Measurements from ENCODE around the gene AHSG.

Gene AHSG

DNA sequence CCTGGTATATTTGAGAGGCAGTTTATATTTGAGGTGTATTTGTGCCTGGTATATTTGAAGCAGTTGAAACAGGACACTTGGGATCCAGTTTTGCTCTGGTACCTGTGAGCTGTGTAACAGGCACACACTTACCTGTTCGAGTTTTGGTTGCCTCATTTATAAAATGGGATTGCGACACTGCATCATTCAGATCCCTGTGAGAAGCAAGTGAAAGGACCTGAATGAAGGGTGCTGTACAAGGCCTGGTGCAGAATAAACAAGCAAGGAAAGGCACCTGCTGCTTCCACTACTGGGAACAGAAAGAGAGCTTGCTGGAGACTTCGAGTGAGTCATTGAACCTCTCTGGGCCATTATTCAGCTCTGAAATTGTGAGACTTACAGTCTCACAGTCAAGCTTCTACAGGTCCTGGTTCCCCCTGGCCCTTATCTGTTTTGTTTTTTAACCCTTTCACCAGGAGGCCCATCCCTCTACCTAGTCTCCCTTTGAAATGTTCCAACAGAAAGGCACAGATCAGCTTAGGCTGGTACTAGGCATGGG lies 38.9 kb downstream of the AHSG start:
- no peak overlapping the region for H3K27ac ChIP-seq
- peaks cover 6% of the 10 kb centered on the region for H3K27me3 ChIP-seq (ENCODE audit: insufficient read depth, low read depth, severe bottlenecking)
- no peak for DNase-seq
- H3K36me3 ChIP-seq, result no peaks in the 10 kb centered on the region
- no peak overlapping the region for H3K4me3 ChIP-seq (ENCODE audit: low read depth, low read length)
- TF ChIP-seq, protein P1, sequence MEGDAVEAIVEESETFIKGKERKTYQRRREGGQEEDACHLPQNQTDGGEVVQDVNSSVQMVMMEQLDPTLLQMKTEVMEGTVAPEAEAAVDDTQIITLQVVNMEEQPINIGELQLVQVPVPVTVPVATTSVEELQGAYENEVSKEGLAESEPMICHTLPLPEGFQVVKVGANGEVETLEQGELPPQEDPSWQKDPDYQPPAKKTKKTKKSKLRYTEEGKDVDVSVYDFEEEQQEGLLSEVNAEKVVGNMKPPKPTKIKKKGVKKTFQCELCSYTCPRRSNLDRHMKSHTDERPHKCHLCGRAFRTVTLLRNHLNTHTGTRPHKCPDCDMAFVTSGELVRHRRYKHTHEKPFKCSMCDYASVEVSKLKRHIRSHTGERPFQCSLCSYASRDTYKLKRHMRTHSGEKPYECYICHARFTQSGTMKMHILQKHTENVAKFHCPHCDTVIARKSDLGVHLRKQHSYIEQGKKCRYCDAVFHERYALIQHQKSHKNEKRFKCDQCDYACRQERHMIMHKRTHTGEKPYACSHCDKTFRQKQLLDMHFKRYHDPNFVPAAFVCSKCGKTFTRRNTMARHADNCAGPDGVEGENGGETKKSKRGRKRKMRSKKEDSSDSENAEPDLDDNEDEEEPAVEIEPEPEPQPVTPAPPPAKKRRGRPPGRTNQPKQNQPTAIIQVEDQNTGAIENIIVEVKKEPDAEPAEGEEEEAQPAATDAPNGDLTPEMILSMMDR (IDR thresholded peaks at IDR 0.05; ENCODE audit: low read depth, low read length), result no peak
- H3K9me3 ChIP-seq (ENCODE audit: severe bottlenecking), result no peaks in the 10 kb centered on the region

DNA sequence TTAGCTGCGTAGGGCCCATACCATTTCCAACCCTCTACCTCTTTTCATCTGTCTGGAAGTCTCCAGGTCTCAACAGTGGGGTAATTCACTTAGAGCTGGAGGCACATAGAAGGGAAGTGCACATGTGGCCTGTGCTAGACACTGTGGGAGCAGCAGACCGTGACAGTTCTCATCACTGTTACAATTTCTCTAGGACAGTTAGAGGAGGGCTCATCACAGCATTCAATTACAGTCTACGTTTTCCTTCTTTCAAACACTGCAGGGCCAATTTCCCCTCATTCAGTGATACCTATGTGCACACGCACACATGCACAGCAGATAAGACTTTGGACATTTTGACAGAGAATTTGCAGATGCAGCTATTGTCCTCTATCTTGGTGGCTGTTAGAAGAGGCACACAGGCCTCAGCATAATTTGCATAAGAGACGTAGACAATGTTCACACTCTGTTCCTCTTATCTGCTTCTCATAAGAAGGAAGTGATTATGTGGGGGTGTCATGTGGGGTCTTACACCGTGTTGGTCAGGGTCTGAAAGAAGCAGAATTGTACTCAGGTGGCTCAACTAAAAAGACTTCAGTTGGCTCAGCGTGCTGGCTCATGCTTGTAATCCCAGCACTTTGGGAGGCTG lies 40.3 kb downstream of the AHSG start:
- no peaks in the 10 kb centered on the region for H3K36me3 ChIP-seq
- no peaks in the 10 kb centered on the region for H3K9me3 ChIP-seq (ENCODE audit: severe bottlenecking)
- TF ChIP-seq, protein P1 (IDR thresholded peaks at IDR 0.05; ENCODE audit: low read depth, low read length), result no peak
- H3K27ac ChIP-seq, result no peak overlapping the region
- H3K4me3 ChIP-seq (ENCODE audit: low read depth, low read length), result no peak overlapping the region
- peaks cover 6% of the 10 kb centered on the region for H3K27me3 ChIP-seq (ENCODE audit: insufficient read depth, low read depth, severe bottlenecking)
- DNase-seq, result no peak

DNA sequence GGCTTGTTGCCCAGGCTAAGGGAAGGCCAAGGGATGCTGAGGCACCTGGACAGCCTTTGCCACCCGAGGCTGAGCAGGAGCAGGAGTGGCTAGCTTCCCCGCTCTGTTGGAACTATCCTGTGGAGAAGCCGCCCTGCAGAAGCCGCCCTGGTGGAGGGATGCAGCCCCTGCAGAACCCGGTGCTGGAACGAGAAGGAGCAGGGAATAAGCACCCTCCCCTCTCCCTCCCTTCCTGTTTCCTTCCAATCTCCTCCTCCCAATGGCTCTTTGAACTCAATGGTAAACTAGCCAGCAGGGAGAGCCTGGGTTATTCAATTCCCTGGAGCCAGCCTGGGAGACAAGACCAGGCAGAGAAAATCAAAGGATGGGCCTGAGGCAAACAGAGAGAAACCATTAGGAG lies 41.1 kb downstream of the AHSG start:
- H3K4me3 ChIP-seq (ENCODE audit: low read depth, low read length), result no peak overlapping the region
- no peaks in the 10 kb centered on the region for H3K36me3 ChIP-seq
- H3K27me3 ChIP-seq (ENCODE audit: insufficient read depth, low read depth, severe bottlenecking), result peaks cover 6% of the 10 kb centered on the region
- no peak overlapping the region for H3K27ac ChIP-seq
- H3K9me3 ChIP-seq (ENCODE audit: severe bottlenecking), result no peaks in the 10 kb centered on the region
- TF ChIP-seq, protein P1 (IDR thresholded peaks at IDR 0.05; ENCODE audit: low read depth, low read length), result peak; percentile 60
- peak; percentile 50 for DNase-seq

DNA sequence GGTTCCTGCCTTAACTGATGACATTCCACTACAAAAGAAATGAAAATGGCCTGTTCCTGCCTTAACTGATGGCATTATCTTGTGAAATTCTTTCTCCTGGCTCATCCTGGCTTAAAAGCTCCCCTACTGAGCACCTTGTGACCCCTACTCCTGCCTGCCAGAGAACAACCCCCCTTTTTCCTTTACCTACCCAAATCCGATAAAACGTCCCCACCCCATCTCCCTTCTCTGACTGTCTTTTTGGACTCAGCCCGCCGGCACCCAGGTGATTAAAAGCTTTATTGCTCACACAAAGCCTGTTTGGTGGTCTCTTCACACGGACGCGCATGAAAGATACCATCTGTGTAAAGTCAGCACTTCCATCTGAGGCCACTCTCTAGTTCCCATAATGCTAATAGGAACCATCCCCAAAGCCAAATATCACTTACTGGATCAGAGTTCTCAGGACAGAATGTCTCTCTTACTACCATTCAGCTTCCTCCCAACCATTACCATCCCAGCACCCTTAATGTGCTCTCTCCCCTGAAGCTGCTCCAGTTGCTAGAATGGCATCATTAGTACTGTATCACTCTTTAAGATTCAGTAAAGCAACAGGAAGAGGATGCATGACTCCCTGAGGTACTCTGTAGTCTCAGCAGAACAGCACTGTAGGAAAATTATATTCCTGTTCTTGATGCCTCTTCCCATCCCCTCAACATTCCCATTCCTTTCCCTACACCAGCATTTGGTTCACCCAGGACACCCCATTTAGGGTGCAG lies 50.7 kb downstream of the AHSG start:
- H3K36me3 ChIP-seq, result no peaks in the 10 kb centered on the region
- TF ChIP-seq, protein P1 (IDR thresholded peaks at IDR 0.05; ENCODE audit: low read depth, low read length), result no peak
- no peak overlapping the region for H3K4me3 ChIP-seq (ENCODE audit: low read depth, low read length)
- peaks cover 7% of the 10 kb centered on the region for H3K27me3 ChIP-seq (ENCODE audit: insufficient read depth, low read depth, severe bottlenecking)
- DNase-seq, result no peak
- H3K9me3 ChIP-seq (ENCODE audit: severe bottlenecking), result no peaks in the 10 kb centered on the region
- H3K27ac ChIP-seq, result no peak overlapping the region

DNA sequence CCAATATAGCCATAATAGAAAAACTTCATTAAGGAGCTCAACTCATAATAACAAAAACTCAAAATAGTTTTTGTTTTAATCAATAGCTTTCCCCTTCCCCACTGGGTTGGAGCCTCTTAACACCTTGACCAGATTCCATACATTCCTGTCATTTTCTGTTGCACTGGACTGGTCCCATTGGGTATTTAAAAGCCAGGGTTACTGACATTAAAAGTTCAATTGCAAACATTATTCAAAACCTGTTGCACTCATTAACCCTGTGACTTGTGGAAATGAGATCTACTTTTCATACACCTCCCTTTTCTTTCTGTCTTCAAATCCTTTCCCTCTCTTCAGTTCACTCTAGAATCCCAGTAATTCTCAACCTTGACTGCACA lies 51.2 kb downstream of the AHSG start:
- no peak for DNase-seq
- H3K27ac ChIP-seq, result no peak overlapping the region
- H3K4me3 ChIP-seq (ENCODE audit: low read depth, low read length), result no peak overlapping the region
- peaks cover 7% of the 10 kb centered on the region for H3K27me3 ChIP-seq (ENCODE audit: insufficient read depth, low read depth, severe bottlenecking)
- no peaks in the 10 kb centered on the region for H3K36me3 ChIP-seq
- no peaks in the 10 kb centered on the region for H3K9me3 ChIP-seq (ENCODE audit: severe bottlenecking)
- TF ChIP-seq, protein P1 (IDR thresholded peaks at IDR 0.05; ENCODE audit: low read depth, low read length), result no peak
